ENCODE results near the gene IFITM5.
"Not testable (repeated sequence)": the region's sequence is repeated elsewhere in the genome, so short reads cannot be mapped to it uniquely, and the experiment has no call there.

IFITM5 gene

GRCh38 chr11:327581-327923 is 28.2 kb upstream of the IFITM5 start:
- no peak for DNase-seq

DNA sequence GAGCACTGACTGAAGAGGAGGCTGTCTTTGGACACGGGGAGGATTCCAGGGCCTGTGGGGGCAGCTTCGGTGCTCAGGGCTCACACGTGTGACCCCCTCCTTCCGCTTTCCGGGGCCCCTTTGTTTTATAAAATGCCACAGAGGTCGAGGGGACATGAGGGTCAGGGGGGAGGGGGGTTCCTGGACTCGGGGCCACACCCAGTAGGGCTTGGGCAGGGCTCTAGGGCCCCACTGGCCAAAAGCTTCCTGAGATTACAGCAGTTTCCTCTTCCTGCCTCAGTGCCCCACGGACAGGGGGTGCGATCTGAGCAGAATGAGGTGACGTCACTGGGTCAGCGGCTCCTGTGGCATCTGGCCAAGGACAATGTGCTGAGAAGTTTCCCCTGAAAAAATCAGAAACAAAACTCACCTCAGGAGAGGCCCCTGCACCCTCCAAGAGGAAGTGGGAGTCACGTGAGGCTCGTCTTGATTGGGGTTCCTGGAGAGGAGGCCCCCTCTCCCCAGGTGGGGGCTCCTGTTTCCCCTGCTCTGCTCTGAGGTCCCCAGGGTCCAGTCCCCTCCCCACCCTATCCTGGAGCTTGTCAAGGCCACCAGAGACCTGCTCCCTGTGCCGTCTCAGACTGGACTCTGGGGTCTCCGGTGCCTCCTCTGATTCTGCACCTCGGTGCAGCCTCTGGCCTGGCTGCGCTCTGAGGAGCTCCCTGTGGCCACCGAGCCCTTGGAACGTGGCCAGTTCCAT is 27.7 kb upstream of the IFITM5 start:
- DNase-seq, result peak; percentile 85

DNA sequence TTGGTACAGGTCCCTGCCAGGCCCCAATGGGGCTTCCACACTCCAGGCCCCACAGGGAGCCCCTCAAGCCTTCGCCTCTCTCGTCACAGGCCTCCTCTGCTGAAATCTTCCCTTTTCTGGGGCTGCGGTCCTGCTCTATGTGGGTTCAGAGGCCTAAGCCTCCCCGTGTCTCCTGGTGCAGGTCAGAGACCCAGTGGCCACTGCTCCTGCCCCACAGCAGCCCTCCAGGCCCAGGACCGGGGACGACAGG is 27.2 kb upstream of the IFITM5 start:
- no peak for DNase-seq

- no peak for DNase-seq
Measured at GRCh38 chr11:325796-326591, 26.7 kb upstream of the IFITM5 start.

DNA sequence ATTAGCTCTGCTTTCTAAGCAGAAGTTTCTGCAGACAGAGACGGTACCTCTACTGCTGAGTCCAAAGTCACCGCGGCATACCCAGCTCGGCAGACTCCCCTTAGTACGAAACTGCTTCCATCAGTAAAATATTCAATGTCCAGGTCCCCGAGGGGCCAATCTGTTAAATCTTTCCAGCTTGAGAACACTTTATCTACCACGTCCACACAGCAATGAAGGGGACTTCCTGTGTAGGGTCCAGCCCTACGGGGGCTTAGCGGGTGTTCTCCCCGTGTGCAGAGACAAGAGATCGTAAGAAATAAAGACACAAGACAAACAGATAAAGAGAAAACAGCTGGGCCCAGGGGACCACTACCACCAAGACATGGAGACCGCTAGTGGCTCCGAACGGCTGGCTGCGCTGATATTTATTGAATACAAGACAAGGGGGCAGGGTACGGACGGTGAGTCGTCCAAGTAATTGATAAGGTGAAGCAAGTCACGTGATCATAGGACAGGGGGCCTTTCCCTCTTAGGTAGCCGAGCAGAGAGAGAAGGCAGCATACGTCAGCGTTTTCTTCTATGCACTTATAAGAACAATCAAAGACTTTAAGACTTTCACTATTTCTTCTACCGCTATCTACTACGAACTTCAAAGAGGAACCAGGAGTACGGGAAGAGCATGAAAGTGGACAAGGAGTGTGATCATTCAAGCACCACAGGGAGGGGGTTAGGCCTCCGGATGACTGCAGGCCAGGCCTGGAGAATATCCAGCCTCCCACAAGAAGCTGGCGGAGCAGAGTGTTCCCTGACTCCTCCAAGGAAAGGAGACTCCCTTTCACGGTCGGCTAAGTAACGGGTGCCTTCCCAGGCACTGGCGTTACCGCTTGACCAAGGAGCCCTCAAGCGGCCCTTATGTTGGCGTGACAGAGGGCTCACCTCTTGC is 25.5 kb upstream of the IFITM5 start:
- DNase-seq, result not testable (repeated sequence)

DNA sequence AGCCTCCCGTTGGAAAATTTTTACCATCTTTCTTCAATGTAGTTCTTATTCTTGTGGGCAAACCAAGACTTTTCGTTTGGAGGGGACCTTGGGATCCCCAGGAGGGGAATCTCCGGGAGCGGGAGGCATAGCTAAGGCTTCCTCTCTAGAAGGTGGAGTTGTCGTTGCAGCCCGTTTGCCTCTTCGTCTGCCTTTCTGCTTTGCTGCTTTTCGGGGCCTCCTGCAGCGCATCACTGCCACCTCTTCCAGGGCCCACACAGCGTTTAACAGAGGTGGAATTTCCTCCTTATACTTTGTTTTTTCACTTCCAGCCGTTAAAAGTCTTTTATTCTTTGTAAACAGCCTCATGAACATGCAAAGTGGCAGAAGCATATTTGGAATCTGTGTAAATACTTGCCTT is 24.8 kb upstream of the IFITM5 start:
- DNase-seq, result no peak

GRCh38 chr11:319888-320273 is 20.6 kb upstream of the IFITM5 start:
- DNase-seq, result not testable (repeated sequence)

DNA sequence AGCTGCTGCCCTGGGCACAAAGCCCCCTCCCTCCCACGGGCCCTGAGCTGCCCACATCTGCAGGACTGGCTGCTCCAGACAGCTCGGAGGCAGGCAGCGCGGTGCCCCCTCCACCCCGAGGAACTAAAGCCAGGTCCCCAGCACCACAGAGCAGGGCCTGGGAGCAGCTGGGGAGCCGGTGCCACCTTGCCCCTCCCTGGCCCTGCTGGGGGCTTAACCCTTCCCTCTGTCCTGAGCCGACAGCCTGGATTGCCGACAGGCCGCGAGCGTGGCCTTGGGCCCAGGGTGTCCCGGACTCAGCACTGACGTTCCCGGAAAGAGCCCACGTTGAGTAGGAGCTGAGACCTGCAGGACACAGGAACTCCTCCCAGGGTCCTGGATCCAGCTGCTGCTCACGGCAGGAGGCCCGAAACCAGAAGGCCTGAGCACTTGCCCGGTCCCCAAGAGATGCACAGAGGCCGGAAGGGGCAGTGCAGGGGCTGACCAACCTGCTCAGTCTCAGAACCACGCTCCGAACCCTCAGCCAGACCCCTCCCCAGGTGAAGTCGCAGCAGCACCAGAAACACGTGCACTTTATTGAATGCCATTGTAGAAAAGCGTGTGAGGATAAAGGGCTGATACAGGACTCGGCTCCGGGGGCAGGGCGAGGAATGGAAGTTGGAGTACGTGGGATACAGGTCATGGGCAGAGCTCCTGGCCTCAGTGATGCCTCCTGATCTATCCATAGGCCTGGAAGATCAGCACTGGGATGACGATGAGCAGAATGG is 20.0 kb upstream of the IFITM5 start:
- not testable (repeated sequence) for DNase-seq

GRCh38 chr11:318405-319120 is 19.2 kb upstream of the IFITM5 start:
- DNase-seq, result not testable (repeated sequence)

GRCh38 chr11:317668-318404 is 18.5 kb upstream of the IFITM5 start:
- not testable (repeated sequence) for DNase-seq

DNA sequence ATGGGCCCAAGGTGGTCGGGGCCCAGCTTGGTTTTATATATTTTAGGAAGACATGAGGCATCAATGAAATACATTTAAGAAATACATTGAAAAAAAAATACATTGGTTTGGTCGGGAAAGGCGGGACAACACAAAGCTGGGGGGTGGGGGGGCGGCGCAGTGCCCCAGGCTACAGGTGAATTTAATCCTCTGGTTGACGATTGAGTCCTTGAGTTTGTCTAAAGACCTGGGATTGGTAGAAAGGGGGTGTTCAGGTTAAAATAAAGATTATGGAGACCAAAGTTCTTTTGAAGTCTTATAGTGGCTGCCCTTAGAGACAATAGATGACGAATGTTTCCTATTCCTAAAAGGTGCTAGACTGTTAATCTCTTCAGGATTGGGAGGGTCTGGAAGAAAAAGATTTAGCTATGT is 17.6 kb upstream of the IFITM5 start:
- peak; percentile 58 for DNase-seq

- DNase-seq, result peak; percentile 56
Measured at GRCh38 chr11:316031-316701, 16.8 kb upstream of the IFITM5 start.

DNA sequence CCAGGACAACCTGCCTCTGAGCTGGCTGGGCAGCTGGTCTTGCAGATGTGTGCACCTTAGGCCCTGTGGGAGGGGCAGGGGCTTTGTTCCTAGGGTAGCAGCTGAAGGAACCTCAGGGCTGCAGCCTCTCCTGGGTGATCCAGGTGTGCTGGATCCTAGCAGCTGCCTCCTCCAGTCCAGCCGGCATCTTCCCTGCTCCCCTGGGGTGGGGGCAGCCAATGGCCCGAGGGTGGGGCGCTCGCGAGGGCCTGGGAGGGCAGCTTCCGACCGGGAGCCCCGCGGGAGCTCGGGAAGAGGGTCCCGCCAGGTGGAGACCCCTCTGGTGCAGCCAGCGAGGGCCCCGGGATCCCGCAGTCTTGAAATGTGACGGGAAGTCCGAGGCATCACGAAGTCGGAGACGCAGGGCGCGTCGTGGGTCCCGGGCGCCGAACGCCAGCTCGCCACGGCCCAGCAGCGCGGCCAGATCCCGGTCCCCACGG is 16.2 kb upstream of the IFITM5 start:
- no peak for DNase-seq

DNA sequence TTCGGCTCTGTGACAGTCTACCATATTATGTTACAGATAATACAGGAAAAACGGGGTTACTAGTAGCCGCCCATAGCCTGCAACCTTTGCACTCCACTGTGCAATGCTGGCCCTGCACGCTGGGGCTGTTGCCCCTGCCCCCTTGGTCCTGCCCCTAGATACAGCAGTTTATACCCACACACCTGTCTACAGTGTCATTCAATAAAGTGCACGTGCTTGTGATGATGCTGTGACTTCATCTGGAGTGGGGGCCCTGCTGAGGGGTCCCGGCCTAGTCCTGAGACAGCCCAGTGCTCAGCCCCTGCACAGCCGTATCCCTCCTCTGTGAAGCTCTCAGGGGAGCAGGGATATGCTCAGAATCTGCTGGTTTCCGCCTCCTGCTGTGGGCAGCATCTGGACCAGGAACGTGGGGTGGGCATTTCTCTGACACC is 15.7 kb upstream of the IFITM5 start:
- DNase-seq, result no peak

- not testable (repeated sequence) for DNase-seq
Measured at GRCh38 chr11:314554-314875, 15.2 kb upstream of the IFITM5 start.

GRCh38 chr11:313787-314553 is 14.6 kb upstream of the IFITM5 start, which contains the start of gene IFITM1:
Gene IFITM1, plus strand, starts transcription at chr11:314040. Its CDS starts 131 bp downstream, at chr11:314171.
- DNase-seq, result peak; percentile 76

GRCh38 chr11:313304-313786 is 14.0 kb upstream of the IFITM5 start:
- no peak for DNase-seq

DNA sequence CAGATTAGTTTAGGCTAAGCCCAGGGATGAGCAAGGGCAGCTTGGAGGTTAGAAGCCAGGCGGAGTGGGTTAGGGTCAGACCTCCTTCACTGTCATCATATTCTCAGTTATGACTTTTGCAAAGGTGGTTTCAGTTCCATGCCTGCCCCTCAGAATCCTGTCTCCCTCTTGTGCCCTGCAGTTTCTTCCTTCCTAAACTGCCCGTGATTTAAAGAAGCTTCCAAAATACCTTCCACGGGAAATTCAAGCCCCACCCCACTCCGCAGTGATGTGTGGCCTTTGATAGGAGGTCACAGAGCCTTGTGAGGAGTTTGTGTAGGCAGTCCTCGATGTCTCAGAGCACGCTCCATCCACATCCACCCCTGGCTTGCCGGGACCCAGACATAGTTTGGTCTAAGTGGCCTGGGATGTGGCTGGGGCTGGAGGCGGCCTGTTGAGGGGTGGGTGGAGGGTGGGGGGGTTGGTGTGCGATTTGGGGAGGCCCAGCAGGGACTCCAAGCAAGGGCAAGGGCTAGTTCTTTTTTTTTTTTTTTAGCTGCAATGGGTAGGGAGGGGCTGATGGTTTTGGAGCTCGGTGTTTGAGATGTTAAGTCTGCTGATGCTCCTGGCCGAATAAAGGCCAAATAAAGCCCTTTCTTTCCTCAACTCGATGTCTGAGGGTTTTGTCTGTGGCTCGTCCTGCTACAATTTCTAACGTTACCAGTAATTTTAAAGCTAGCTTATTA is 12.9 kb upstream of the IFITM5 start:
- DNase-seq, result no peak
